Measurements from ENCODE around the gene KCP.

- TF ChIP-seq, protein P1, sequence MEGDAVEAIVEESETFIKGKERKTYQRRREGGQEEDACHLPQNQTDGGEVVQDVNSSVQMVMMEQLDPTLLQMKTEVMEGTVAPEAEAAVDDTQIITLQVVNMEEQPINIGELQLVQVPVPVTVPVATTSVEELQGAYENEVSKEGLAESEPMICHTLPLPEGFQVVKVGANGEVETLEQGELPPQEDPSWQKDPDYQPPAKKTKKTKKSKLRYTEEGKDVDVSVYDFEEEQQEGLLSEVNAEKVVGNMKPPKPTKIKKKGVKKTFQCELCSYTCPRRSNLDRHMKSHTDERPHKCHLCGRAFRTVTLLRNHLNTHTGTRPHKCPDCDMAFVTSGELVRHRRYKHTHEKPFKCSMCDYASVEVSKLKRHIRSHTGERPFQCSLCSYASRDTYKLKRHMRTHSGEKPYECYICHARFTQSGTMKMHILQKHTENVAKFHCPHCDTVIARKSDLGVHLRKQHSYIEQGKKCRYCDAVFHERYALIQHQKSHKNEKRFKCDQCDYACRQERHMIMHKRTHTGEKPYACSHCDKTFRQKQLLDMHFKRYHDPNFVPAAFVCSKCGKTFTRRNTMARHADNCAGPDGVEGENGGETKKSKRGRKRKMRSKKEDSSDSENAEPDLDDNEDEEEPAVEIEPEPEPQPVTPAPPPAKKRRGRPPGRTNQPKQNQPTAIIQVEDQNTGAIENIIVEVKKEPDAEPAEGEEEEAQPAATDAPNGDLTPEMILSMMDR (IDR thresholded peaks at IDR 0.05; ENCODE audit: insufficient read depth, low read length), result no peak
- TF ChIP-seq GABPA (IDR thresholded peaks at IDR 0.05; ENCODE audit: low read depth) (no peak), POLR2AphosphoS5 (IDR thresholded peaks at IDR 0.05; ENCODE audit: low read depth) (no peak), SPI1 (IDR thresholded peaks at IDR 0.05; ENCODE audit: borderline replicate concordance, low read depth) (peak; percentile 57; the same call in 1 of the 2 replicates)
Observed at GRCh38 chr7:128939075-128939860, 28.8 kb upstream of the KCP start.
